OCI-LY7 (cell line): ENCODE results near the gene SIGLEC7.

ENCODE experiments used
- CTCF ChIP-seq: fragments of 200-600 bp; sonication (generic); conservative IDR thresholded peaks from 2 replicates; pipeline ENCODE4 v1.5.1; 2014; ENCODE audit warnings: mild to moderate bottlenecking, antibody characterized with exemption, low read length, moderate library complexity, mixed read lengths
- EZH2phosphoT487 ChIP-seq: fragments of 200-600 bp; sonication (generic); IDR thresholded peaks from 2 replicates; pipeline ENCODE4 v1.6.1; 2018; ENCODE audit warnings: low read depth, borderline replicate concordance, mild to moderate bottlenecking, mixed run types, antibody characterized with exemption, low read length, moderate library complexity, mixed read lengths

- TF ChIP-seq CTCF (no peak), EZH2phosphoT487 (no peak)
Measured at GRCh38 chr19:51185069-51185867, 43.2 kb downstream of the SIGLEC7 start.
